Measurements from ENCODE around the gene ART1. TPM values are rescaled to one million over a fixed set of nuclear protein-coding genes. Genes with fewer than 3 reads are reported as not detected.

ART1 gene
- total RNA-seq, 4 donors from 2014 or later = not detected

- Histone ChIP-seq H3K4me3 (replicated peaks in 1 of 3) (no peak overlapping the region), H3K27ac (no peak overlapping the region), H3K4me1 (peaks cover 13 to 14% of the 10 kb centered on the region in 2 donors), H3K27me3 (no peaks in the 10 kb centered on the region), H3K9me3 (no peaks in the 10 kb centered on the region), H3K36me3 (no peaks in the 10 kb centered on the region)
- no peak for TF ChIP-seq POLR2A (IDR thresholded peaks at IDR 0.05)
- TF ChIP-seq CTCF (IDR thresholded peaks at IDR 0.05) = peak; percentile 86 to 96 (median 91)
- intact Hi-C loops (cut with DNase I) = no loop called here
- WGBS, 2 donors = 69 to 70% methylated on average over 7 of the region's 7 CpGs
- no peak for DNase-seq
Observed at GRCh38 chr11:3609416-3610265, 35.3 kb upstream of the ART1 start.

DNA sequence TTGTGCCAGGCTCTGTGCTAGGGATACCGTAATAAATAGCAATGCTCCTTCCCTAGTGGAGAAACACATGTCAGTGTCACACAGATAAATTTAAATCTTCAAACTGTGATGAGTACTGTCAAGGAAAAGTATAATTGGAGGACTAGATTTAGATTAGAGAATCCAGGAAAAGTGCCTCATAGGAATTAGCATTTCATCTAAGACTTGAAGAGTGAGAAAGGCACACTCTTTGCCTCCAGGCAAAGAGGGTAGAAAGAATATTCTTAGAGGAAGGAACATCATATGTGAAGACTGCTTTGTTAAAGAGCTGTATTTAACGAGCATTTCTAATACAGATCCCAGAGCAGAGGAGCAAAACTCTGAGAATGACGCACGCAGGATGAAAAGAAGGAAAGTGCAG, 34.1 kb upstream of the ART1 start:
- TF ChIP-seq POLR2A (IDR thresholded peaks at IDR 0.05) (no peak), CTCF (IDR thresholded peaks at IDR 0.05) (no peak)
- intact Hi-C loops (cut with DNase I) = no loop called here
- 93% methylated on average over 4 of the region's 4 CpGs for WGBS, 2 donors
- no peaks in the 10 kb centered on the region for H3K36me3 ChIP-seq
- H3K9me3 ChIP-seq = no peaks in the 10 kb centered on the region
- H3K27me3 ChIP-seq = no peaks in the 10 kb centered on the region
- DNase-seq = no peak
- H3K27ac ChIP-seq = no peak overlapping the region
- H3K4me3 ChIP-seq (replicated peaks in 1 of 3) = no peak overlapping the region
- H3K4me1 ChIP-seq = peaks cover 23 to 26% of the 10 kb centered on the region in 2 donors

DNA sequence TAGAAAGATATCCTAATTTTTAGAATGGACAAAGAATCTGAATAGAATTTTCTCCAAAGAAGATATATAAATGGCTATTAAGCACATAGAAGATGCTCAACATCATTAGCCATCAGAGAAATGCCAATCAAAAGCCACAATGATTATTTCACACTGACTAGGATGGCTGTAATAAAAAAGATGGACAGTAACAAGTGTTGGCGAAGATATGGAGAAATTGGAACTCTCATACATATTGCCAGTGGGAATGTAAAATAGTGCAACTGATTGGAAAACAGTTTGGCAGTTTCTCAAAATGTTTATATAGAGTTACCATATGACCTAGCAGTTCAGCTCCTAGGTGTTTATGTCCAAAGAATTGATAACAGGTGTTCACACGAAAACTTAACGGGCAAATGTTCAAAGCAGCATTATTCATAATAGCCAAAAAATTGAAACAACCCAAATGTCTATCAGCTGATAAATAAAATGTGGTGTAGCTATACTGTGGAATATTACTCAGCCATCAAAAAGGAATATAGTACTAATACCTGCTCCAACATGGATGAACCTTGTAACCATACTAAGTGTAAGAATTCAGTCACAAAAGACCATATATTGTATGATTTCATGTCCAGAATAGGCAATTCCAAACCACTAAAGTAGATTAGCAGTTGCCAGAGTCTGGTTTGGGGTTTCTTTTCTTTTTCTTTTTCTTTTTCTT, 32.8 kb upstream of the ART1 start:
- H3K36me3 ChIP-seq = no peaks in the 10 kb centered on the region
- DNase-seq = no peak
- intact Hi-C loops (cut with DNase I) = no loop called here

GRCh38 chr11:3613998-3614741, 30.8 kb upstream of the ART1 start:
- 29 to 39% methylated on average over 10 of the region's 10 CpGs for WGBS, 2 donors
- Histone ChIP-seq H3K27me3 (no peaks in the 10 kb centered on the region), H3K36me3 (no peaks in the 10 kb centered on the region), H3K27ac (peak overlapping the region; percentile 88 to 96 (median 95)), H3K9me3 (no peaks in the 10 kb centered on the region), H3K4me1 (peaks cover 40 to 44% of the 10 kb centered on the region in 2 donors), H3K4me3 (replicated peaks in 1 of 3) (no peak overlapping the region)
- TF ChIP-seq CTCF (IDR thresholded peaks at IDR 0.05) (no peak), POLR2A (IDR thresholded peaks at IDR 0.05) (peak in 1 of 2 donors; percentile 49)
- intact Hi-C loops (cut with DNase I) = no loop called here
- DNase-seq = peak; percentile 81 to 86

More for the DNA sequence above, 32.8 kb upstream of the ART1 start:
- H3K27me3 ChIP-seq = no peaks in the 10 kb centered on the region
- TF ChIP-seq CTCF (IDR thresholded peaks at IDR 0.05) (no peak), POLR2A (IDR thresholded peaks at IDR 0.05) (no peak)
- H3K9me3 ChIP-seq = no peaks in the 10 kb centered on the region
- H3K4me1 ChIP-seq = peaks cover 35 to 39% of the 10 kb centered on the region in 2 donors
- H3K27ac ChIP-seq = no peak overlapping the region
- WGBS, 2 donors = 98 to 100% methylated on average over 3 of the region's 3 CpGs
- no peak overlapping the region for H3K4me3 ChIP-seq (replicated peaks in 1 of 3)
